Stimulated activated CD8-positive, alpha-beta memory T cell treated with anti-CD3 and anti-CD28 coated beads, Interleukin-12 subunit alpha, Interleukin-12 subunit beta, amount 100 ng/mL, for 4 hours (primary cell): ENCODE measurements around the gene UBTFL1.
"Not testable (repeated sequence)": the region's sequence is repeated elsewhere in the genome, so short reads cannot be mapped to it uniquely, and the experiment has no call there.

ENCODE experiments used
- DNase-seq: peaks from one replicate; pipeline ENCODE4 v3.0.0-alpha.2; 2020; ENCODE audit warnings: low read depth

The UBTFL1 gene

GRCh38 chr11:90085650-90086049, at the start of gene UBTFL1:
TSS of gene UBTFL1 (plus strand) at chr11:90085950. CDS start at chr11:90085950, 0 bp downstream.
- not testable (repeated sequence) for DNase-seq

DNA sequence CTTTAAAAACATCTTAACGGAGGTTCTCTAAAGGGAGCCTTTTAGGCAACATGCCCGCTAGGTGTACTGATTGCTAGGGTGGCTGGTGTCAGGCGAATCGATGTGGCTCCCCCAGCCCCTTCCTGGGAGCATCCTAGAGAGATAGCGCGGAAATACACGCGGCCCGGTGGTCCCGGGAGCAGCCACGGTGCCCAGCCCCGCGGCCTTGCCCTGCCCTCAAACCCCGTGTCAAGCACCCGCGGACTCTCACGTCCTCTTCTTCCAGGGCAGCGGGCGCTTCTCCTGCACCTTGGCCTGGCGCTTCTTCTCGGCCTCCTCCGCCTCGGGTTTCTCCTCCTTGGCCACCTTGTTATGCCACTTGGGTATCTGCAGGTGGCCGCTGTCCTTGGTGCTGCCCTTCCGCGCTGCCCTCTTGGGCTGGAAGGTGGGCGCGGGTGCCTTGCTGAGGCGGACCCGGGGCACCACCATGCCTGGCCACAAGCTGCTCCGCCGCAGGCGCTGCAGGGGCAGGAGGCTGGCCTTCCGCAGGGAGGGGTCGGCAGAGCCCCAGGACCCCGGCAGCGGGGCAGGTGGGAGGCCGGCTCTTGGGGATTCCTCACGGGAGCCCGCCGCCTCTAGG, 34.0 kb upstream of the UBTFL1 start:
- DNase-seq, result not testable (repeated sequence)

DNA sequence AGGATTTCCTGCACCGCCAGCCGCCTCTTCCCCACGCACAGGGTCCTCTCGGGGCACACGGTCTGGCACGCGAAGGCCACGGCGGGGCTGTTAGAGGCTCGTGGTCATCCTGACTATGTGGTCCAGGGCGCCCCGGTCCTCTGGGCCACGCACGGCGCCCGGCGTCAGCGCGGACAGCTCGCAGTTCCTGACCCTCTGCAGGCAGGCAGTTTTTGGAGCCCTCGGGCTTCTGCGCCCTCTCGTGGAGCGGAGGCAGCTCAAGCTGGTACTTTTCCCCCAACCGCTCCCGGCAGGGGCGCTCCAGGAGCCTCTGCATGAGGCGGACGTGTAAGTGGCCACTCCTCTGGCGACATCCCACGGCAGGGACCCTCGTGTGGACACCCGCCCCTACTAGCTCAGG, 33.4 kb upstream of the UBTFL1 start:
- not testable (repeated sequence) for DNase-seq

DNA sequence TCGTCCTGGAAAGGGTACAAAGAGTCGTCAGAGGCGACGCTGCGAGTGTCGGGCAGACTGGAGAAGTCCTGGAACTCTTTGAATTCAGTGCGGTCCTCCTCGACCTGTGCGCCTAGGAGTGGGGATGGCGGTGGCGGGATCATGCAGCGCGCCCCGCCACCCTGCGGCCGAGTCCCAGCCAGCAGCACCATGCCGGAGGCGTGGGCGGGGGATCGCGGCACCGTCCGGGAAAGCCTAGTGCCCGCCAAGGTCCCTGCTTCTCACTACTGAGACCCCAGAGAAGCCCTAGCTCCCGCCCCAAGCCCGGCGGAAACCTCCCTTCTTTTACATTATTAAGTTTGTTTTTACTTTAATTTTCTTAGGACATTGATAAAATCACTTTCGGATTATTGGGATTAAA, 32.2 kb upstream of the UBTFL1 start:
- not testable (repeated sequence) for DNase-seq

GRCh38 chr11:90088731-90089130, 3.0 kb downstream of the UBTFL1 start:
- DNase-seq, result not testable (repeated sequence)

DNA sequence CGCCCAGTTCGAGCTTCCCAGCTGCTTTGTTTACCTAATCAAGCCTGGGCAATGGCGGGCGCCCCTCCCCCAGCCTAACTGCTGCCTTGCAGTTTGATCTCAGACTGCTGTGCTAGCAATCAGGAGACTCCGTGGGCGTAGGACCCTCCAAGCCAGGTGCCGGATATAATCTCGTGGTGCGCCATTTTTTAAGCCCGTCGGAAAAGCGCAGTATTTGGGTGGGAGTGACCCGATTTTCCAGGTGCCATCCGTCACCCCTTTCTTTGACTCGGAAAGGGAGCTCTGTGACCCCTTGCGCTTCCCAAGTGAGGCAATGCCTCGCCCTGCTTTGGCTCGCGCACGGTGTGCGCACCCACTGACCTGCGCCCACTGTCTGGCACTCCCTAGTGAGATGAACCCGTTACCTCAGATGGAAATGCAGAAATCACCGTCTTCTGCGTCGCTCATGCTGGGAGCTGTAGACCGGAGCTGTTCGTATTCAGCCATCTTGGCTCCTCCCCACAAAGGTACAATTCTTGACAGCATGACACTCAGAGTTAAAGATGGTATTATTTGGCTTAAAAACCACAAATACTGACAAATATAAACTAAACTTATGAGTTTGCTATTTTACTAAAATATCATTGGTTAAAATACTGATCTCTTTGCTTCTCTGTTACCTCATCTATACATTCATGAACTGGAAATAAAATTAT, 9.6 kb downstream of the UBTFL1 start:
- DNase-seq, result not testable (repeated sequence)

DNA sequence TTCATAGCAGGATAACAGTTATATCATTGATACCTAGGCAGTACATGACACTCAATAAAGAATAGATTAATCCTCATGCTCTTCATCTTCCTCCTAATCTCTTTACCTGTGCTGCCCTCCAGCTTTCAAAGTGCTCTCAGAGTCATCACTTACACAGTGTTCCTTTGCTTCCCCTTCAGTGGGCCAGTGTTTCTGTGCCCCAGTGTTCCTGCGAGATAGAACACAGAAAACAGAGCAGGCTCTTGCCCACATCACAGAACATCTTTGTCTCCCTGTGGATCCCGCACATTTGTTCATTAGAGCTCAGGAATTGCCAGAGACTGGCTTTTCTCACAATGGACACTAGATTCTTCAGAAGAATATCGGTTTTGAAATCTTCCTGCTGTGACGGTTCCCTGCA, 12.5 kb downstream of the UBTFL1 start:
- DNase-seq, result not testable (repeated sequence)

- no peak for DNase-seq
These were observed 14.7 kb downstream of the UBTFL1 start for GRCh38 chr11:90100431-90100830.

- no peak for DNase-seq
These were observed 27.8 kb downstream of the UBTFL1 start for GRCh38 chr11:90113541-90113940.

GRCh38 chr11:90120191-90120590, 34.4 kb downstream of the UBTFL1 start:
- DNase-seq, result no peak

- no peak for DNase-seq
These were observed 38.6 kb downstream of the UBTFL1 start for GRCh38 chr11:90124371-90124770.

GRCh38 chr11:90124946-90125345, 39.2 kb downstream of the UBTFL1 start:
- DNase-seq, result no peak

DNA sequence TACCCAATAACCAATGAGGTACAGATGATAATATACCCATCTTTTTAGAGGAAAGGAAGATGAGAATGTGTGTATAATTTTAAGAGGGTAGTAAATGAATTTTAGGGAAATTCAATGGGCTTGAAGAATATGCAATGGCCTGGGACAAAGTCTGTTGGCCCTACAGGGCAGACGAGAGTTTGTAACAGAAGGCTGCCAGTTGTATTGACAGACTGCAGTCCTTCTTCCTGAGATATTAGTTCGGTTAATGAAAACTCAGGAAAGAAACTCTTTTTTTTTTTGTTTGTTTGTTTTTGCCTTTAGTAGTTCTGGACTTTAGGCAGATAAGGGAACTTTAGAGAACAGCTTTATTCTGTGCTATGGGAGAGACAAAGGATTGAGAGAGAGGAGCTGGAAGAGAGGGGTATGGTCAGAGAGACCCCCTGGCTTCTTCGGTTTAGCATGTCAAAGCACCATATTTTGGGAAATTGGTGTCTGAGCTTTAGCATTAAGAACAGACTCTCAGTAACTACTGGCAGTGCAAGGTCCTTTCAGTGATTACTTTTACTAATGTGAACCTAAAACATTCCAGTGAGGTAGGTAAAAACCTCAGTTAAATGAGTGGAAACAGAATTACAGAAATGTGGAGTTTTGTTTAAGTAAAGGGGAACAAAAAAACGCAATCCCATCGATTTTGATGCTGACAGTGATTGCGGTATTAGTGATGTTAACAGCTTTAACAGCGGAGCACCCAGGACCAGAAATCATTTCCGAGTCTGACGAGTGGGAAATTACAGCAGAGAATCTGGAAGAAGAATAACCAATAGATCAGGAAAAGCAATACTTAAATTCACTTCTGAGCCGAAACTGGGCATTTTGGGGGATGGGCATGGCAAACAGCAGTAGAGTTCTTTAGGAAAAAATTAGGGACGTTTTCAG, 48.1 kb downstream of the UBTFL1 start:
- DNase-seq, result no peak

DNA sequence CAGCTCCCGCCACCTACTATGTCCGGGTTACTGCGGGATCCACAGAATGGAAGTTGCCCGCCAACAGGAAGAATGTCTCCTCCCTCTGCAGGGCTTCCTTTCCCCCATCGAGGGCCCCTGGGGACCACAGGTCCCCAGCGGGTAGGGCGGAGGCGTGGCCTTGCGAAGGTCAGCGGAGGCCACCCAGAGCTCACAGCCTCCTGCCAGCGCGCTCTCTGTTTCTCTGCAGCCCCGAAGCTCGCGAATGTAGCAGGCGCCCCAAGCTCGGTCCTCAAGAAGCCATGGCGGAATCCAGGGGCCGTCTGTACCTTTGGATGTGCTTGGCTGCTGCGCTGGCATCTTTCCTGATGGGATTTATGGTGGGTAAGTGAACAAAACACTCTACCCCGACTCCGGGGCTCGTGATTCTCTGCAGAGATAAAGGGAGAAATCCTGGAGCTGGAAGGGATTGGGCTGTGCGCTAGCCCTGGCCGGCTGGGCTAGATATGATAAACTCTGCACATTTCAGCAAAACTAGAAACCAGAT, 48.8 kb downstream of the UBTFL1 start, which contains the start of gene NAALAD2:
TSS of gene NAALAD2 (plus strand) at position 186 of the 526 bp plus-strand sequence. CDS start at position 282, 96 bp downstream.
- DNase-seq, result no peak

GRCh38 chr11:90135016-90135415, 49.3 kb downstream of the UBTFL1 start:
- DNase-seq, result no peak
